Left lung (tissue), 14 donors: Measurements from ENCODE around the gene TRAPPC6A. TPM values are rescaled to one million over a fixed set of nuclear protein-coding genes. Genes with fewer than 3 reads are reported as not detected.
A peak's percentile ranks its signal among the peaks of the same experiment; 100 is the strongest.

Experiments
- ATAC-seq: fragments of 200-7000 bp; cut with Tn5 transposase; one replicate; pipeline ENCODE4 v1.9.1; 2020; ENCODE audit warnings: moderate library complexity
- DNase-seq, 4 donors: peaks; one replicate each; pipeline ENCODE4 v3.0.0-alpha.2; 2013 to 2020
- H3K27ac ChIP-seq, 2 donors: fragments of 200-600 bp; sonication (generic) in 1 of 2; one replicate each; pipeline versions ENCODE4 v1.5.0 to v1.8.0; 2020 to 2021
- H3K27me3 ChIP-seq, 2 donors: fragments of 200-600 bp; sonication (generic) in 1 of 2; one replicate each; pipeline versions ENCODE4 v1.5.0 to v1.8.0; 2020 to 2021
- H3K36me3 ChIP-seq, 2 donors: fragments of 200-600 bp; sonication (generic) in 1 of 2; one replicate each; pipeline versions ENCODE4 v1.5.0 to v1.8.0; 2020 to 2021
- H3K4me1 ChIP-seq, 2 donors: fragments of 200-600 bp; one replicate each; pipeline ENCODE4 v1.8.0; 2021
- H3K4me3 ChIP-seq, 2 donors: fragments of 200-600 bp; sonication (generic) in 1 of 2; one replicate each; pipeline versions ENCODE4 v1.5.0 to v1.8.0; 2020 to 2021; ENCODE audit warnings: mild to moderate bottlenecking in 1 of 2
- H3K9me3 ChIP-seq, 2 donors: fragments of 200-600 bp; sonication (generic) in 1 of 2; one replicate each; pipeline versions ENCODE4 v1.5.0 to v1.8.0; 2020 to 2021
- CTCF ChIP-seq, 2 donors: fragments of 200-600 bp; sonication (generic) in 1 of 2; IDR thresholded peaks; one replicate each; pipeline versions ENCODE4 v1.5.0 to v1.8.0; 2021; ENCODE audit warnings: antibody characterized with exemption in 2 of 2
- intact Hi-C, 2 donors: fragments of 100-400 bp; cut with DNase I; formaldehyde crosslinking; loops; one replicate each; pipeline versions ENCODE4 v1.11.2 to v1.14.2; 2022
- long read RNA-seq, 12 donors: library from polyadenylated mRNA in 2 of 12; unstranded in 2 of 12; transcript quantifications; one replicate each; pipeline ENCODE4 v2.0.0 and lab custom pipeline, GENCODE V29; 2019 to 2026
- polyA plus RNA-seq, 6 donors: library from polyadenylated mRNA; unstranded; fragments of 120-200 nt; gene quantifications; one replicate each; pipeline ENCODE4 v1.2.1, GENCODE V29; 2013; ENCODE audit not compliant: insufficient read length in 6 of 6
- total RNA-seq, 2 donors: library from RNA; stranded (reverse); fragmentation: NEBNext Ultra II Directional; extraction: Animal tissue kit (Norgen Biotek cat#: 25700); gene quantifications; one replicate each; pipeline ENCODE4 v1.2.1, GENCODE V29; 2021
- donor health status: DM: no; HTN: yes; CAD: no.
- donor health status: DM: no; HTN: no; CAD: no.

TRAPPC6A gene, protein sequence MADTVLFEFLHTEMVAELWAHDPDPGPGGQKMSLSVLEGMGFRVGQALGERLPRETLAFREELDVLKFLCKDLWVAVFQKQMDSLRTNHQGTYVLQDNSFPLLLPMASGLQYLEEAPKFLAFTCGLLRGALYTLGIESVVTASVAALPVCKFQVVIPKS
- 10 to 100 TPM; 13.0 to 13.6 TPM for total RNA-seq
- 10 to 100 TPM; 19.1 to 28.9 (median 24.1) TPM for polyA plus RNA-seq
- long read RNA-seq, donor 1, transcript TRAPPC6A-202 (6 exons, 758 nt): major isoform, 11 of 39 reads
- long read RNA-seq, donor 1, transcript TRAPPC6A-201 (6 exons, 805 nt): minor isoform, 9 of 39 reads
- long read RNA-seq, donor 1, transcript TRAPPC6A-204 (5 exons, 695 nt): minor isoform, 9 of 39 reads
- long read RNA-seq, donor 1, partial matches to known transcripts: 7 of 39 reads
- long read RNA-seq, donor 1, other reads (novel, unspliced or antisense): 0 of 39 reads
- long read RNA-seq, donor 2, transcript TRAPPC6A-201 (6 exons, 805 nt): minor isoform, 6 of 23 reads
- long read RNA-seq, donor 2, transcript TRAPPC6A-202 (6 exons, 758 nt): major isoform, 8 of 23 reads
- long read RNA-seq, donor 2, transcript TRAPPC6A-204 (5 exons, 695 nt): minor isoform, 7 of 23 reads
- long read RNA-seq, donor 2, partial matches to known transcripts: 0 of 23 reads
- long read RNA-seq, donor 2, other reads (novel, unspliced or antisense): 0 of 23 reads
- long read RNA-seq, donor 3, transcript TRAPPC6A-202 (6 exons, 758 nt): major isoform, 10 of 25 reads
- long read RNA-seq, donor 3, transcript TRAPPC6A-201 (6 exons, 805 nt): minor isoform, 7 of 25 reads
- long read RNA-seq, donor 3, transcript TRAPPC6A-204 (5 exons, 695 nt): minor isoform, 5 of 25 reads
- long read RNA-seq, donor 3, partial matches to known transcripts: 0 of 25 reads
- long read RNA-seq, donor 3, other reads (novel, unspliced or antisense): 0 of 25 reads
- long read RNA-seq, donor 4, transcript TRAPPC6A-202 (6 exons, 758 nt): minor isoform, 7 of 19 reads
- long read RNA-seq, donor 4, transcript TRAPPC6A-201 (6 exons, 805 nt): major isoform, 8 of 19 reads
- long read RNA-seq, donor 4, partial matches to known transcripts: 0 of 19 reads
- long read RNA-seq, donor 4, other reads (novel, unspliced or antisense): 3 of 19 reads
- long read RNA-seq, donor 5, transcript TRAPPC6A-201 (6 exons, 805 nt): minor isoform, 6 of 24 reads
- long read RNA-seq, donor 5, transcript TRAPPC6A-202 (6 exons, 758 nt): major isoform, 11 of 24 reads
- long read RNA-seq, donor 5, partial matches to known transcripts: 0 of 24 reads
- long read RNA-seq, donor 5, other reads (novel, unspliced or antisense): 0 of 24 reads
- long read RNA-seq, donor 6, transcript TRAPPC6A-201 (6 exons, 805 nt): major isoform, 11 of 27 reads
- long read RNA-seq, donor 6, transcript TRAPPC6A-202 (6 exons, 758 nt): minor isoform, 9 of 27 reads
- long read RNA-seq, donor 6, partial matches to known transcripts: 0 of 27 reads
- long read RNA-seq, donor 6, other reads (novel, unspliced or antisense): 0 of 27 reads
- long read RNA-seq, donor 7, transcript TRAPPC6A-201 (6 exons, 805 nt): major isoform, 7 of 22 reads
- long read RNA-seq, donor 7, transcript TRAPPC6A-202 (6 exons, 758 nt): major isoform, 7 of 22 reads
- long read RNA-seq, donor 7, partial matches to known transcripts: 0 of 22 reads
- long read RNA-seq, donor 7, other reads (novel, unspliced or antisense): 0 of 22 reads
- long read RNA-seq, donor 8, partial matches to known transcripts: 0 of 12 reads
- long read RNA-seq, donor 8, other reads (novel, unspliced or antisense): 0 of 12 reads
- long read RNA-seq, donor 9: 0 reads
- long read RNA-seq, donor 10, transcript TRAPPC6A-201 (6 exons, 805 nt): major isoform, 10 of 21 reads
- long read RNA-seq, donor 10, transcript TRAPPC6A-202 (6 exons, 758 nt): minor isoform, 8 of 21 reads
- long read RNA-seq, donor 10, partial matches to known transcripts: 0 of 21 reads
- long read RNA-seq, donor 10, other reads (novel, unspliced or antisense): 1 of 21 reads
- long read RNA-seq, donor 11: 0 reads
- long read RNA-seq, donor 12, transcript TRAPPC6A-204 (5 exons, 695 nt): minor isoform, 6 of 23 reads
- long read RNA-seq, donor 12, transcript TRAPPC6A-205 (5 exons, 514 nt): minor isoform, 5 of 23 reads
- long read RNA-seq, donor 12, transcript TRAPPC6A-201 (6 exons, 805 nt): major isoform, 7 of 23 reads
- long read RNA-seq, donor 12, partial matches to known transcripts: 0 of 23 reads
- long read RNA-seq, donor 12, other reads (novel, unspliced or antisense): 0 of 23 reads

DNA sequence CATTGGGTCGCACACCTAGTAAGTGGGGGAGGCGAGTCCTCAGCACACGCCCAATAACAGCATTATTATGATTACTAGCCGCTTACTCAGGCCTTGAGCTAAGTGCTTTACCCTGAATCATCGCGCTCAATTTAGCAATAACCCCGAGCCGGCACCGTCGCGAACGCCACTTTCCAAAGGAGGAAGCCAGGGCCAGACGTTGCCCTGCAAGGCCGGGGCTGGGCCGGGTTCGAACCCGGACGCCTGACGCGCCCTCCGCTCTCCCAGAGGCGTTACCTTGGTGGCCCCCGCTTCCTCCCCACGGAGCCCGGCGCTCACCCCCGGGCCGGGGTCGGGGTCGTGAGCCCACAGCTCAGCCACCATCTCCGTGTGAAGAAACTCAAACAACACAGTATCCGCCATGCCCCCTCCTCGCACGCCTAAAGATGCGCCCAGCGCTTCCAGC is at the start of gene TRAPPC6A:
Gene TRAPPC6A, minus strand, starts transcription at position 421 of the 445 bp plus-strand sequence. Its CDS starts 19 bp downstream, at position 402.
- DNase-seq: no peak
- TF ChIP-seq CTCF (IDR thresholded peaks at IDR 0.05): no peak
- H3K9me3 ChIP-seq: no peaks in the 10 kb centered on the region
- peak within 1 kb of the TSS; percentile 88 to 96 for H3K4me3 ChIP-seq
- peak; percentile 6 for ATAC-seq
- H3K4me1 ChIP-seq: peaks cover 13 to 58% of the 10 kb centered on the region in 2 donors
- H3K36me3 ChIP-seq: peaks cover 0 to 6% of the 10 kb centered on the region in 2 donors
- no peaks in the 10 kb centered on the region for H3K27me3 ChIP-seq
- intact Hi-C loops: no loop called here
- peak within 1 kb of the TSS; percentile 84 to 97 for H3K27ac ChIP-seq

DNA sequence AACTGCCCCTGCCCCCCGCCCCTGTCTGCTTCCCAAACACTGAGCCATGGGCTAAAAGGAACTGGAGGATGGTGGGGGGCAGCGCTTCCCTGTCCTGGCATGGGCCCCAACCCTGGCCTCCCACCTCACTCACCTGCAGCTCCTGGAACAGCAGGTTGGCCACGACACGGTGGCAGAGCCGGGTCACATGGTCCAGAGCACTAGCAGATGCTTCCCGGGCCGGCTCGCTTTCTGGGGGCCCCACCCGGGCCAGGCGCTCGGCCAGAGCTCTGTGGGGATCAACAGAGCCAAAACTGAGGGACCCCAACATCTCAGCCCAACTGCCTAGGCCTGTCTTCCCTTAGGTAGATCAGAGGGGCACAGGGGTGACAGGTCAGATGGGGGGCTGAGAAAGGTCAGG is 46.6 kb upstream of the TRAPPC6A start:
- intact Hi-C loops: no loop called here
- Histone ChIP-seq H3K4me1 (no peaks in the 10 kb centered on the region), H3K4me3 (no peak overlapping the region), H3K27ac (no peak overlapping the region), H3K27me3 (peaks cover 0 to 24% of the 10 kb centered on the region in 2 donors), H3K36me3 (no peaks in the 10 kb centered on the region), H3K9me3 (no peaks in the 10 kb centered on the region)
- no peak for TF ChIP-seq CTCF (IDR thresholded peaks at IDR 0.05)
- ATAC-seq (no peak), DNase-seq (no peak)

DNA sequence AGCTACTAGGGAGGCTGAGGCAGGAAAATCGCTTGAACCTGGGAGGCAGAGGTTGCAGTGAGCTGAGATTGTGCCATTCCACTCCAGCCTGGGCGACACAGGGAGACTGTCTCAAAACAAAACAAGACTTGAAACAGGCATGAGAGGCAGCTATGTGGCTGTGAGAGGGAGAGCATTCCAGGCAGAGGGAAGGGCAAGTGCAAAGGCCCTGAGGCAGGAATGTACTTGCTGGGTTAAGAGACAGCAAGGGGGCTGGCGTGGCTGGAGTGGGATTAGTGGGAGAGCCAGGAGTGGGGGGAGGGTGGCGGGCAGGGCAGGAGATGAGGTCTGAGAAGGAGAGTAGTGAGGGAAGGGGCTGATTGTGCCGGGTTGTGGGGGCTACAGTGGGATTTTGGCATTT is 45.8 kb upstream of the TRAPPC6A start:
- DNase-seq: no peak
- H3K27me3 ChIP-seq: peaks cover 0 to 26% of the 10 kb centered on the region in 2 donors
- no peak for ATAC-seq
- H3K9me3 ChIP-seq: no peaks in the 10 kb centered on the region
- no peak for TF ChIP-seq CTCF (IDR thresholded peaks at IDR 0.05)
- no peak overlapping the region for H3K27ac ChIP-seq
- no peaks in the 10 kb centered on the region for H3K36me3 ChIP-seq
- intact Hi-C loops: no loop called here
- H3K4me3 ChIP-seq: no peak overlapping the region
- no peaks in the 10 kb centered on the region for H3K4me1 ChIP-seq

DNA sequence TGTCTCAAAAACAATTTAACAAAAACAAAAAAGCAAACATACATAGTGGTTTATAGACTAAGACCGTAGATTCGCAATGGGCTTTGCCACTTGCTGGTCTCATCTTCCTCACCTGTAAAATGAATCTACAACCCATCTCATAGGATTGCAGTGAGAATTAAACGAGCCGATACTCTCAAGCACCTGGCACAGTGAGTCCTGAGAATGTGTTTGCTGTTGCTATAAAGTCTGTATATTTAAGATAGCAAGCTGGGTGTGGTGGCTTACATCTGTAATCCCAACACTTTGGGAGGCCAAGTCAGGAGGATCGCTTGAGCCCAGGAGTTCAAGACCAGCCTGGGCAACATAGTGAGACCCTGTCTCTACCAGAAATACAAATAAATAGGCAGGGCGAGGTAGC is 44.7 kb upstream of the TRAPPC6A start:
- TF ChIP-seq CTCF (IDR thresholded peaks at IDR 0.05): no peak
- Histone ChIP-seq H3K27ac (no peak overlapping the region), H3K27me3 (peaks cover 7 to 38% of the 10 kb centered on the region in 2 donors), H3K9me3 (no peaks in the 10 kb centered on the region), H3K4me1 (no peaks in the 10 kb centered on the region), H3K4me3 (no peak overlapping the region), H3K36me3 (no peaks in the 10 kb centered on the region)
- intact Hi-C loops: no loop called here
- no peak for ATAC-seq
- DNase-seq: no peak
